Spleen (tissue), 7 donors: ENCODE measurements around the gene BLNK.

ENCODE experiments used
- POLR2A ChIP-seq, 3 donors: fragments of 450-650 bp; IDR thresholded peaks; one replicate each; pipeline ENCODE4 v1.5.1; 2017; ENCODE audit warnings: antibody characterized with exemption in 3 of 3, mild to moderate bottlenecking in 1 of 3
- POLR2AphosphoS5 ChIP-seq, 3 donors: sonication (generic); formaldehyde crosslinking; IDR thresholded peaks; one replicate each; pipeline ENCODE4 v1.5.1; 2017; ENCODE audit warnings: antibody characterized with exemption in 3 of 3
- TF ChIP-seq, protein P1 (sequence below), 11 experiments: fragments of 200-600 bp in 7 of 11; fragments of 450-650 bp in 4 of 11; sonication (generic) in 4 of 11; IDR thresholded peaks in 8 of 11; conservative IDR thresholded peaks in 3 of 11; 1 replicate in 7 of 11; 2 replicates in 4 of 11; pipeline versions ENCODE4 v1.4.0 to v1.8.0; 2016 to 2021; ENCODE audit warnings: antibody characterized with exemption in 11 of 11, inconsistent platforms in 4 of 11, mild to moderate bottlenecking in 1 of 11
- donor health status: DM: no; HTN: no; CAD: no; lungs with moderate emphysema.
- donor health status: DM: no; HTN: no; CAD: no.
- donor health status: DM: no; HTN: no; CAD: no.

DNA sequence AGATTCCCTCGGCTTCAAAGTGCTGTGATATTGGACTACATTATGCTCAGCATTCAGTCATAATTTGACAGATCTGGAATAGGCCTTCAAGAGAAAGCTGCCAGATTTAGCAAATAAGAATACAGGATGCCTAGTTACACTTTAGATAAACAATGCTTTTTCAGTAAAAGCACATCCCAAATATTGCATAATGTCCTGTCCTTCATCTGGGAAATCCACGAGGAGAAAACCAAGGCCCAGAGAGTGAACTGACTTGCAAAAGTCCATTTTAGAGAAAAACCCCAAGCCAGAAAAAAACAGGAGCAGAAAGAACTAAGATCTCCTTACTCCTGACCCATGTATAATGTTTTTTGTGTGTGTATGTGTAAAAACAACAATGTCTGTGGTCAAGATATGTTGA lies 12.0 kb upstream of the BLNK start:
- TF ChIP-seq, protein P1, sequence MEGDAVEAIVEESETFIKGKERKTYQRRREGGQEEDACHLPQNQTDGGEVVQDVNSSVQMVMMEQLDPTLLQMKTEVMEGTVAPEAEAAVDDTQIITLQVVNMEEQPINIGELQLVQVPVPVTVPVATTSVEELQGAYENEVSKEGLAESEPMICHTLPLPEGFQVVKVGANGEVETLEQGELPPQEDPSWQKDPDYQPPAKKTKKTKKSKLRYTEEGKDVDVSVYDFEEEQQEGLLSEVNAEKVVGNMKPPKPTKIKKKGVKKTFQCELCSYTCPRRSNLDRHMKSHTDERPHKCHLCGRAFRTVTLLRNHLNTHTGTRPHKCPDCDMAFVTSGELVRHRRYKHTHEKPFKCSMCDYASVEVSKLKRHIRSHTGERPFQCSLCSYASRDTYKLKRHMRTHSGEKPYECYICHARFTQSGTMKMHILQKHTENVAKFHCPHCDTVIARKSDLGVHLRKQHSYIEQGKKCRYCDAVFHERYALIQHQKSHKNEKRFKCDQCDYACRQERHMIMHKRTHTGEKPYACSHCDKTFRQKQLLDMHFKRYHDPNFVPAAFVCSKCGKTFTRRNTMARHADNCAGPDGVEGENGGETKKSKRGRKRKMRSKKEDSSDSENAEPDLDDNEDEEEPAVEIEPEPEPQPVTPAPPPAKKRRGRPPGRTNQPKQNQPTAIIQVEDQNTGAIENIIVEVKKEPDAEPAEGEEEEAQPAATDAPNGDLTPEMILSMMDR (IDR thresholded peaks at IDR 0.05 in 8 of 11, conservative IDR thresholded peaks at IDR 0.05 in 3 of 11) = no peak
- TF ChIP-seq POLR2A (IDR thresholded peaks at IDR 0.05) (no peak), POLR2AphosphoS5 (IDR thresholded peaks at IDR 0.05) (no peak)
